ENCODE measurements around the gene FIBCD1. TPM values are rescaled to one million over a fixed set of nuclear protein-coding genes. Genes with fewer than 3 reads are reported as not detected.

FIBCD1 gene
- total RNA-seq, 4 donors from 2014 or later, result 1.4 to 1.7 TPM; not detected in 2

DNA sequence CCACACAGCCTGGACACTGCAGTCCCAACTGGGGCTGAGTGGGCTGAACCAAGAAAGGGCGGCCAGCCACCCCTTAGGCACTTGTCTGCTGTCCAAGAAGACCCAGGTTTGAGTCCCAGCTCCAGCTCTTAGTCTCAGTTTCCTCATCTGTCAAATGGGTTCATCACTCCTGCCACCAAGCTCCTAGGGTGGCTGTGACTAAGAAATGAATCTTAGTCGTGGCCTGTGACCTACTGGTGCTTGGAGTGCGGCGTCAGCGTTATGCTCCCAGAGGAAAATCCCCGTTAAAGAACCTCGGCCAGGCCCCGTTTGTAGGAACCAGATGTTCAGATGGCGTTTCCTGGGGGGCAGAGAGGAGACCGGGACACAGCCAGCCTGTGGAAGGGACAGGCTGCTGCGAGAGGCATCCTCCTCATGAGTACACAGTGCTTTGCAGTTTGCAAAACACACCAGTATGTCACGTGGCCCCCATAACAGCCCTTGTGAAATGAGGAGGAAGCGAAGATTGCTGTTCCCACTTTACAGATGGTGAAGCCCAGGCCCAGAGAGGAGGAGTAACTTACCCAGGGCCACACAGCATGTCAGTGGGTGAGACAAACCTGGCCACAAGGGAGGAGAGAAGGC, 3.3 kb downstream of the FIBCD1 start:
- peaks cover 0 to 82% (median 26%) of the 10 kb centered on the region in 3 donors for H3K4me1 ChIP-seq
- H3K27me3 ChIP-seq, result peaks cover 85% of the 10 kb centered on the region
- H3K27ac ChIP-seq, result peak overlapping the region in 3 of 4 donors; percentile 46 to 54 (median 51)
- no peak for ATAC-seq
- H3K9me3 ChIP-seq, result no peaks in the 10 kb centered on the region
- no CpG with 5 or more reads among the region's 13 CpGs for WGBS, 2 donors (ENCODE audit: low coverage in 1 of 2)
- no peak overlapping the region for H3K4me3 ChIP-seq
- TF ChIP-seq, protein P1, sequence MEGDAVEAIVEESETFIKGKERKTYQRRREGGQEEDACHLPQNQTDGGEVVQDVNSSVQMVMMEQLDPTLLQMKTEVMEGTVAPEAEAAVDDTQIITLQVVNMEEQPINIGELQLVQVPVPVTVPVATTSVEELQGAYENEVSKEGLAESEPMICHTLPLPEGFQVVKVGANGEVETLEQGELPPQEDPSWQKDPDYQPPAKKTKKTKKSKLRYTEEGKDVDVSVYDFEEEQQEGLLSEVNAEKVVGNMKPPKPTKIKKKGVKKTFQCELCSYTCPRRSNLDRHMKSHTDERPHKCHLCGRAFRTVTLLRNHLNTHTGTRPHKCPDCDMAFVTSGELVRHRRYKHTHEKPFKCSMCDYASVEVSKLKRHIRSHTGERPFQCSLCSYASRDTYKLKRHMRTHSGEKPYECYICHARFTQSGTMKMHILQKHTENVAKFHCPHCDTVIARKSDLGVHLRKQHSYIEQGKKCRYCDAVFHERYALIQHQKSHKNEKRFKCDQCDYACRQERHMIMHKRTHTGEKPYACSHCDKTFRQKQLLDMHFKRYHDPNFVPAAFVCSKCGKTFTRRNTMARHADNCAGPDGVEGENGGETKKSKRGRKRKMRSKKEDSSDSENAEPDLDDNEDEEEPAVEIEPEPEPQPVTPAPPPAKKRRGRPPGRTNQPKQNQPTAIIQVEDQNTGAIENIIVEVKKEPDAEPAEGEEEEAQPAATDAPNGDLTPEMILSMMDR (IDR thresholded peaks at IDR 0.05), result no peak
- TF ChIP-seq POLR2A (IDR thresholded peaks at IDR 0.05) (no peak), POLR2AphosphoS5 (IDR thresholded peaks at IDR 0.05) (no peak), EP300 (IDR thresholded peaks at IDR 0.05) (no peak)
- H3K36me3 ChIP-seq, result no peaks in the 10 kb centered on the region

DNA sequence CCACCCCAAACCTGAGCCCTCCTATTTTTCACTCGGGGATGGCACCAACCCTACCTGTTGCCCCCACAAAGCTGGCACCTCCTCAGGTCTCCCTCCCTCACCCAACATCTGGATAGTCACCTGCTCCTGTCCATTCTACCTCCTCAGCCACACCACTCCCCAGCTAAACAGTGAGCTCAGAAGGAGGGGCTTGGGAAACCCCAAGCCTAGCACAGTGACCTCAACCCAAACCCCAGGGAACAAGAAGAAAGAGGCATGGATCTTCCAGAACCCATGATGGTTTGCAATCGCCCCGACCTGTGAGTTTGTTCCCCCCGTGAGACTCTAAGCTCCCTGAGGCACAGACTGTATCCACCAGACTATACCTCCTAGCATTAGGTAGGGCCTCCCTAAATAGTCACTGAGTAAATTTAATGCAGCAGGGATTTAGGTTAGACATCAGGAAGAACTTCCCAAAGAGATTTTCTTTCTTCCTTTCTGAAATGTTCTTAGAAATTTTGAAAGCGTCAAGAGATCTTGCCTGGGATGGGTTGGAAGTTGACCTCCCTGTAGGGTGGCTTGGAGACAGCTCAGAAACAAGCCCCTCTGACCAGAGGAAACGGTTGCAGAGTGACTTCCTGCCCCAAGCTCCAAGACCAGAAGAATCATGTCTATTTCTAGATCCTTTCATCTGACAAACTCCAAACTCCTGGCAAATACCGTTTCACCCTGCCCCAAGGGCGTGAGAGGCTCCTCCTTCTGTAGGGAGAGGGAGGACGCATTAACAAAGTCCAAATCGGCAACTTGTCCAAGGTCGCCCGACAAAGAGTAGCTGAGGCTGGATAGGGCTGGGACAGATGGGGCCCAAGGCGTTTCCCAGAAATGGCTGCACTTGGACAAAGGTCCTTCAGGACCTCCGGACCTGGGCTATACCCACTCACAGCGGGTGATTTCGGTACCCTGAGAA, 4.1 kb downstream of the FIBCD1 start:
- Histone ChIP-seq H3K4me3 (no peak overlapping the region), H3K36me3 (no peaks in the 10 kb centered on the region), H3K4me1 (peaks cover 0 to 74% (median 21%) of the 10 kb centered on the region in 3 donors), H3K9me3 (no peaks in the 10 kb centered on the region), H3K27me3 (peaks cover 77% of the 10 kb centered on the region), H3K27ac (peak overlapping the region in 1 of 4 donors; percentile 54)
- TF ChIP-seq POLR2A (IDR thresholded peaks at IDR 0.05), result no peak
- TF ChIP-seq POLR2AphosphoS5 (IDR thresholded peaks at IDR 0.05), result no peak
- TF ChIP-seq EP300 (IDR thresholded peaks at IDR 0.05), result no peak
- TF ChIP-seq, protein P1 (IDR thresholded peaks at IDR 0.05), result no peak
- WGBS, 2 donors (ENCODE audit: low coverage in 1 of 2), result 69 to 71% methylated on average over 2 to 7 of the region's 16 CpGs
- ATAC-seq, result no peak

DNA sequence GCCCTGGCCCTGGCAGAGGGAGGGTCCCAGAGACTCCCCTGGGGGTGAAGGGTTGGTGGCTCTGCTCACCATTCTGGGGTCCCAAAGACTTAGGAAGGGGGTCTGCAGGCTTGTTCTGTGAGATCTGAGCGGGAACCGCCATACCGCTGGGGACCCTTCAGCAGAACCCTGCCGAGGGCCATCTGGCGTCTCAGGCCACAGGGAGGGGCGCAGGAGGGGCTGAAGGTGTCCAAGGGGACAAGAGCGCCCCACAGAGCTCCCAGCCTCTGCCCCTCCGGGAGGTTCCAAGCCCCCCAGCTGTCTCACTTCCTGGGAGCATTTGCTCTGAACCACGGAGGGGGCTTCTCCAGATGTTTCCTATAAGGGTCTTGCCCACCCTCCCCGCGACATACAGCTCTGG, 4.8 kb downstream of the FIBCD1 start:
- peaks cover 70% of the 10 kb centered on the region for H3K27me3 ChIP-seq
- H3K9me3 ChIP-seq, result no peaks in the 10 kb centered on the region
- no peak for ATAC-seq
- H3K36me3 ChIP-seq, result no peaks in the 10 kb centered on the region
- WGBS, 2 donors (ENCODE audit: low coverage in 1 of 2), result no CpG with 5 or more reads among the region's 11 CpGs
- no peak overlapping the region for H3K4me3 ChIP-seq
- H3K4me1 ChIP-seq, result peaks cover 0 to 69% (median 14%) of the 10 kb centered on the region in 3 donors
- peak overlapping the region in 1 of 4 donors; percentile 84 for H3K27ac ChIP-seq
- TF ChIP-seq POLR2AphosphoS5 (IDR thresholded peaks at IDR 0.05), result no peak
- TF ChIP-seq, protein P1 (IDR thresholded peaks at IDR 0.05), result no peak
- TF ChIP-seq EP300 (IDR thresholded peaks at IDR 0.05), result no peak
- no peak for TF ChIP-seq POLR2A (IDR thresholded peaks at IDR 0.05)

DNA sequence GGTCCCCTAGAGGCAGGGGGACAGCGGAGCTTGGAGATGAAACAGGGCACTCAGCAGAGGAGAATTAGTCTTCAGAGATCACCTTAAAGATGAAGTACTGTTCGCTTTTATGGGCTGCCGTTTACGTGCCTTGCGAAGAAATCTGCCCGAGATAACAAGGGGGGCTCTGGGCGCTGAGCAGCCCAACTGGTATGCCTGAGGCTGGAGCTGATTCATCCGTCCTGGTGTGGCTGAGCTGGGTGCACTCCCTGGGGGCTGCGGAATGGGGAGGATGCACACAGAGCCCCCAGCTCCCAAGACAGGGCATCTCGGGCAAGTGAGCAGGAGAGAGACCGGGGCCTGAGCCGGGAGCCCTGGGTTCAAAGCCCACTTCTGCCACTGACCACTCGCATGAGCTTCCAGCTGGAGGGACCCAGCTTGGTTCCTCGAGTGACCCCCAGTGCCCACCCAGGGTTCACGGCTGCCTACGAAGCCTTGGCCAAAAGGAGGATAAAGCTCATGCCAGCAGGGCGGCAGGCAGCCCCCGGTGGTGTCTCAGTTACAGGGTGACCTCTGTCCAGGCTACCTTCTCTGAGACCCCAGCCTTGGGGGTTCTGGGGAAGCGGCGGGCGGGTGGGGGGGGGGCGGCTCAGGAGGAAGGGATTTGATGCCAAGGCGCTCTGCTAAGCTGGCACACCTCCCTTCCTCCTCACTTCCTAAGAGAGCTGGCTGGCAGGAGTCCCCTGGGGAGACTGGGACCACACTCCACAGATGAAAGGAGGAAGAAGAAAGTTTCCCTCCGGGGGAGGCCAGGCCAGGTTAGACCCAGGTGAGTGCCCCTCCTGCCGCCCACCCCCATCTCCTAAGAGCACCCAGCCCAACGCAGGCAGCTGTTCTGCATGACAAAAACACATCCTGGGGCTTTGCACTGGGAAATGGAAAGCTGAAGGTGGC, 5.7 kb downstream of the FIBCD1 start:
- TF ChIP-seq, protein P1 (IDR thresholded peaks at IDR 0.05), result no peak
- no peak for TF ChIP-seq POLR2A (IDR thresholded peaks at IDR 0.05)
- TF ChIP-seq EP300 (IDR thresholded peaks at IDR 0.05), result no peak
- TF ChIP-seq POLR2AphosphoS5 (IDR thresholded peaks at IDR 0.05), result no peak
- H3K4me3 ChIP-seq, result peak overlapping the region in 1 of 2 donors; percentile 10
- peaks cover 61% of the 10 kb centered on the region for H3K27me3 ChIP-seq
- peak; percentile 64 for ATAC-seq
- peak overlapping the region; percentile 21 to 89 (median 82) for H3K27ac ChIP-seq
- H3K4me1 ChIP-seq, result peaks cover 0 to 69% (median 13%) of the 10 kb centered on the region in 3 donors
- 0% methylated on average over 1 of the region's 26 CpGs; no CpG with 5 or more reads in 1 of the 2 donors for WGBS, 2 donors (ENCODE audit: low coverage in 1 of 2)
- no peaks in the 10 kb centered on the region for H3K36me3 ChIP-seq
- H3K9me3 ChIP-seq, result no peaks in the 10 kb centered on the region
